EL (cell line): ENCODE data around the gene KIF17.
"Not testable (repeated sequence)": the region's sequence is repeated elsewhere in the genome, so short reads cannot be mapped to it uniquely, and the experiment has no call there.

Experiments used
- DNase-seq: peaks from one replicate; pipeline ENCODE4 v3.0.0-alpha.2; 2016

Gene KIF17

DNA sequence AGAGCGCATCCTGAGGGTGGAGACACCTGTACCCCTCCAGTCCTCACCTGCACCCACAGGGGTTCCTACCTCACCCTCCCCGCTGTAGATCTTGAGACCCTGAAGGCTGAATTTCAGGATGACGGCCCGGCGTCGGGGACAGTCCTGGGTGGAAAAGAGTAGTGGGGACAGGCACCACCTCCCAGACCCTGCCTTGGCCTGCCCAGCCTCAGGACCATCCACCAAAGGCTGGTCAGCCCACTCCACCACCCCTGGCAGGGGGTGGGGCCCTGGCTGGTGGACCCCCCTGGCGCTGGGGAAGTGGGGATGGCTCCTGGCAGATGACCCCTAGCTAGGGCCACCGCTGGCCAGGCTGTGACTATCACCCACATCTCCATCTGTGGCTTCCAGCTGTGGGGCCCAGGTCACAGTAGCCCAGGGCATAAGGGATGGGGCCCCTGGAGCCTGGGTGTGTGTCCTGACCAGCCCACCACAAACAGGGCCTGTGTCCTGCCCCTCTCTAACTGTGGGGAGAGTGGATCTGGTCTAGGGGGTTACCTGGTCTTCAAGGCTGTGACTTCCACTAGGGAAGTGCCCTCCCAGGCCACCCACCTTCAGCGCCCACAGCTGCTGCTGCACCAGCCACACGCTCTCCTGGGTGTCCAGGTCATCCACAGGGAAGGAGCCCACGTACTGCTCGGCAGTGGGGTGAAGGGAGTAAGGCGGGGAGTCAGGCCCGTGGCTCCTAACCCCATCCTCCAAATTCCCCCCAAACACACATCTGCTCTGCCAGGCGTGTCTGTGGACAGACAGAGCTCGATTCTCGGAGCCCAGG, 9.3 kb upstream of the KIF17 start:
- DNase-seq = no peak

DNA sequence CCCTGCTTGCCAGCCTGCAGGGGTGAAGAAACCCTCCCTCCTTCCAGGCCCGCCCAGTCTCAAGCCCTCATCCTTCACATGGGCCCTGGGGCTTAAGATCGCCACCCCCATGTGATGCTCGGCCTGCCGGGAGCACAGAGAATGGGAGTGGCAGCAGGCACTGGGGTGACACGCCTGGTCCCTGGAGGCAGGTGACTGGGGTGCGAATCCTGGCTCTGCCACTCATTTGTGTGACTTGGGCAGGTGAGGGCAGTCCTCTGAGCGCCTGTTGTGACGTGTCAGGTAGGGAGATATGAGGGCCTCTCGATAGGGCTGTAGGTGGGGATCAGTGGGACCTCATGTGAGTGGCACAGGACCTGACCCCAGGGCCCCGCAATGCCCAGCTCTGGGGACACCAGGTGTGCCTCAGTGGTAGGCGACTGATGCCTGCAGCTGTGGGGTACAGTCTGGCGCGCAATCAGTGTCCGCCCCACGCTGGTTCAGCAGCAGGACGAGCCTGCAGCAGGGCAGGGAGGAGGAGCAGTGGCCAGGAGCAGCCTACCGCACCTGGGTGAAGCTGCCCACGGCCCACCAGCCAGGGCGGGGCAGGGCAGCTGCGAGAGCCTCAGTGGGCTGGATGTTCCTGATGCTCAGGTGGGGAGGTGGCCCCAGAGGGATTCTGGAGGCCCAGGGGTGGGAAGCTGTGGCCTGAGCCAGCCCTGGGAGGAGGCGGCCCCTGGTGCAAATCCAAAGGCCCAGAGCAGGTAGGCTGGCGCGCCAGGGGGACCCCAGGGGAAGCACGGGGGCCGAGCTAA, 8.5 kb upstream of the KIF17 start:
- DNase-seq = no peak

DNA sequence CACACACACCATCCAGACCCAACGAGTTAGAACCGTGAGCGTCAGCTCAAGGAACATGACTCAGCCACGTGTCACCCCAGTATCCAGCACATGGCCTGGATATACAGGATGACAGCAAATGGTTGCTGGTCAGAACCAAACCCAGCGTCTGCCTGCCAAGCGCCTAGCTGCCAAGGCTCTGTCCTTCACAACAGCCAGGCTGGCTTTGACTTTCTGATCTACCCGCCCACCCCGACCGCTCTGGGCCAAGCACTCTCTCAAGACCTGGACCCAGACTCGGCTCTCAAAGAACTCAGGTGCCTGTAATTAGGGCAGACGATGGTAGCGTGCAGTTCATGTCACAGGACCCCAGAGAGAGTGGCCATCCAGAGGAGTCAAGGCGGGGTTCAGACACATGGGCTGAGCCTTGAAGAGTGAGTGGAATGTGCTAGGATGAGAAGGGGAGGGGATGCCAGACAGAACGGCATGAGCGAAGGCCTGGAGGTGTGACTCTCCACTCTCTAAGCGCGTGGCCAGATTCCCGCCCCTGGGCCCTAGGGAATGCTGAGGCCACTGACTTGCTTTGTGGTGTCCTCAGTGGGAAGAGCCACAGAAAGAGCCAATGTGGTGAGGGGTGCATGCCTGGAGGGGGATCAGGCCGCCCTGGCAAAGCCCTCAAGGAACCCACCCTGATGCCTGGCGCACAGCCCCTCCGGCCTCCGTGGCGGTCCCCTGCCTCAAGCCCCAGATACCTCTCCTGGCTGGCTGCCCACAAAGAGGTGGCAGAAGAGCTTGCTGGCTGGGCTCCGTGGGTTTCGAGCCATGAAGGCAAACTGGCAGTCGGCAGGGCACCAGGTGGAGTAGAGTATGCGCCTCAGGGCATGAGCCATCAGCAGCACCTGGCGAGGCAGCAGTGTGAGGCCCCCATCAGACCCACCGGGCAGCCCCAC, 7.6 kb upstream of the KIF17 start:
- DNase-seq = peak; percentile 67

DNA sequence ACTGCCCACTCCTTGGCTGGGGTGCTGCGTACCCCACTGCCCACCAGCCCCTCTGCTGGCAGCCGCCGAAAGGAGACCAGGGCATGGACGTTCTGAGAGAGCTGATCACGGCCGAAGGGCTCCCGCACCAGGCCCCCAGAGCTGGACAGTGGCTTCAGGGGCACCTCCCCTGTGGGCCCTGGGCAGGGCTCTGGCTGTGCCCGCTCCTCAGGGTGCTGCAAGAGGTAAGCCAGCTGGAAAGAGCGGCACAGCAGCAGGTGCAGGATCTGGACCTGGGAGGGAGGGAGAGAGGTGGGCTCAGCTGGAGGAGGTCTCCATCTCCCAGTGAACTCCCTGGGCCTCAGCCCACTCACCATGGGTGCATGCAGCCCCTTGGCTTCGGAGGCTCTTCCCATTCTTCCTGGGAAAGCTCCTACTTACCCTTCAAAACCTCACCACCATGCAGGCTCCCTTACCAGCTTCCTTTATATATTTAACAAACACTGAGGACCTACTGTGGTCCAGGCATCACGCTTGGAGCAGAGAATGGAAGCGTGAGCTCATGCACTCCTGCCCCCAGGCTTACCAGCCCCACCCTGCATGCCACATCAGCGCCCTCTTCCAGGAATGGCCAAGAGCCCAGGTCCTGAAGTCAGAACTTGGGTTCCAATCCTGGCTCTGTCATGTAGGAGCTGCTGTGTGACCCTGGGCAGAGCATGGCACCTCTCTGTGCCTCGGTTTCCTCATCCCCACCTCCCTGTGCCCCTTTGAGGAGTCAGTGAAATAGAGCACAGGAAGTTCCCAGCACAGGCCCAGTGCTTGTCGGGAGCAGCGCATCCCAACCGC, 6.8 kb upstream of the KIF17 start:
- no peak for DNase-seq

DNA sequence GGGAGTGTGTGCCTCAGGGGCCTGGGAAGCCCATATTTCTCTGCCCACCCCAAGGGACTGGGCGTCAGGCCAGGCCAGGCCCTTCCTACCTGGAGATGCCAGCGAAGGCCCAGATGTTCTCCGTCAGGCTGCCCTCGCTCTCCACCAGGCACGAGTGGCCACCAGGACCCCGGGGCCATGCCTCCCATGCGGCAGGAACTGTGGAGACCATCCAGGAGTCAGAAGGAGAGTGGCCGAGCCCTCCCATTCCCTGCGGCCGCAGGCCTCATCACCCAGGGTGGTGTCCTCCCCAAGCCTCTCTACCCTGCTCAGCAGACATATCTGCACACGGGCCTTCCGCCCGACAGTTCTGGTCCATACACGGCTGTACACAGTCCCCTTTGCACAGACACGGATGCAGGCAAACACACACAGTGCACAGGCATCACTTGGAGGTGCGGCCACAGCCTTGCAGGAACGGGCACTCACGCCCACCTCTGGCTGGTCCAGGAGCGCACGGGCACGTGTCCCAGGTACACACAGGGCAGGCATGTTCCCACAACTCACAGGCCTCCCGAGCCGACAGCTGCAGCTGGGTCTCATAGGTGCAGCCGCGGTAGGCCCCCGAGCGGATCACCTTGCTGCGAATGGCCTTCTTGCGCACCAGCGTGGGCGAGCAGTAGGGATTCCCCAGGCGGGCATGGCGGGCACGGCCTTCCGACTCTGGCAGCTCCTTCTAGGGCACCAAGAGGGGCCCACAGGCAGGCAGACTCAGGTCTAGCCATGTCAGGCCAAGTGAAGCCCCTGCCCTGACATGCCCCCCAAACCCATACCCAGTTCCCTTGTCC, 5.9 kb upstream of the KIF17 start:
- no peak for DNase-seq

DNA sequence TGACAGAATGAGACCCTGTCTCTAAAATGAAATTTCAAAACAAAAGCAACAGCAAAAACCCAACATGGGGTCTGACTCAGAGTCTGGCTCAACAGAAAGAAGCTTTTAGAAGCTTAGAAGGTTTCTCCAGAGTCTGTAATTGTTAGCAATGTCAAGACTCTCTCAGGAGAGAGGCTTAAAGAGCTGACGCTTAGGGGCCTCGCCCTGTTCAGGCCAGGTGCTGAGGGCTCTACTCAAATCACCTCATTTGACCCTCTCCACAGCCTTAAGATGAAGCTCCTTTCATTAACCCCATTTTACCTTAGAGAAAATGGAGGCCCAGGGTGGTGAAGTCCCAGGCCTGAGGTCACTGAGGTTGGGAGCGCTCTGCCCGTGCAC, 5.3 kb upstream of the KIF17 start:
- no peak for DNase-seq

DNA sequence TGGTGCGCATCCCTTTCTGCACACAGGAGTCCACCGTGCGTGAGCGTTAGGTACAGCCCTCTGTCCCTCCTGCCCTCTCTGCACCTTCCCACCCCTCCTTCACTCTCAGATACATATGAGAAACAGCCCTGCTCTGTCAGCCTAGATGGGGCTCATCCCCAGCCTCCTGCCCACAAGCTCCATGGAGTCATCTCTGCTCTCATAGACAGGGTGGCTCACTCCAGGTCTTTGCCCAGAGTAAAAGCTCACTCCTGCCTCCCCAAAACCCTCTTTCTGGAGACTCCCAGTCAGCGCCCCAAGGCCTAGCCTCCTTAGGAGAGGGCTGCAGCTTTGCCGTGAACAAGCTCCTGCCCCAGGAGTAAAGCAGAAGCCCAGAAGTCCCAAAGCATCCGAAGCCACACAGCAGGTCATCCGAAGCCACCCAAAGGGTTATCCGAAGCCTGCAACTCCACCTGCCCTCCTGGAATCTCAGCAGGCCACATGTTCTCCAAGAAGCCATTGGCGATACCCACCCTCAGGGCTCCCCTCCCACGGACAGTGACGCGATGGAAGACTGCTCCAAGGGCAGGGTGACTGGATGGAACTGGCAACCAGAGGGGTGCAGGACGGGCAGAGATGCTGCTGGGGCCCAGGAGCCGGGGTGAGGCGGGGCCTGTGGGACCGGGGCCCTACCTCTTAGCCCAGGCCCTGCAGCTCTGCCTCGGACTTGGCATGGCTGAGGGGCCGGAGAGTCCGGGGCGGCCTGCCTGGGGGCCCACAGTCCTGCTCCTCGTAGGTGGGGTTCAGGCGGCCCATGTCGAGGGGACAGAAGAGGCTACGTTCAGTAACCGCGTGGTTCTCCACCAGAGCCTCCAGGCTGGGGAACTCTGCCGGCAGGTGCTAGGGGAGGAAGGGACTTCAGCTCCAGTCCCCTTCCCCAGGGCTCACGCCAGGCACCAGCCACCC, 3.6 kb upstream of the KIF17 start:
- DNase-seq = no peak

DNA sequence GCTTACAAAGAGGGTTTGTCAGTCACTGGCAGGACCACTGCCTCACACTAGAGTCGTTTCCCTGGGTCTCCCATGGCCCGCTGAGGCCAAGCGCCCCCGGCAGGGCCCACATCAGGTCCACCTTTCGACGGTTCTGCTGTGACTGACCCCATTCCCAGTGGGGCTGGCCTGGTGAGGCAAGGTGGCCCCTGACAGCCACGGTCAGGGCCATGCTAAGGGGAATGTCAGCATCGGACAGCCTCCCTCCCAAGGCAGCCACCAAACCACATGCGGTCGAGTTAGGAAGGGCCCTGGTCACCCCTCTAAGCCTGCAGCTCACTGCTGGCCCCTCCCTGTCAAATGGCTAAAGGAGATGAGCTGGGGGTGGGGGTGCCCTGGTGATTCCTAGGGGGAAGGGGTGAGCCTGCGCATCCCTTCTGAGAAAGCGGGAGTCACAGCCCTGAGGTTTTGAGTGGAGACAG, 2.9 kb upstream of the KIF17 start:
- DNase-seq = no peak

DNA sequence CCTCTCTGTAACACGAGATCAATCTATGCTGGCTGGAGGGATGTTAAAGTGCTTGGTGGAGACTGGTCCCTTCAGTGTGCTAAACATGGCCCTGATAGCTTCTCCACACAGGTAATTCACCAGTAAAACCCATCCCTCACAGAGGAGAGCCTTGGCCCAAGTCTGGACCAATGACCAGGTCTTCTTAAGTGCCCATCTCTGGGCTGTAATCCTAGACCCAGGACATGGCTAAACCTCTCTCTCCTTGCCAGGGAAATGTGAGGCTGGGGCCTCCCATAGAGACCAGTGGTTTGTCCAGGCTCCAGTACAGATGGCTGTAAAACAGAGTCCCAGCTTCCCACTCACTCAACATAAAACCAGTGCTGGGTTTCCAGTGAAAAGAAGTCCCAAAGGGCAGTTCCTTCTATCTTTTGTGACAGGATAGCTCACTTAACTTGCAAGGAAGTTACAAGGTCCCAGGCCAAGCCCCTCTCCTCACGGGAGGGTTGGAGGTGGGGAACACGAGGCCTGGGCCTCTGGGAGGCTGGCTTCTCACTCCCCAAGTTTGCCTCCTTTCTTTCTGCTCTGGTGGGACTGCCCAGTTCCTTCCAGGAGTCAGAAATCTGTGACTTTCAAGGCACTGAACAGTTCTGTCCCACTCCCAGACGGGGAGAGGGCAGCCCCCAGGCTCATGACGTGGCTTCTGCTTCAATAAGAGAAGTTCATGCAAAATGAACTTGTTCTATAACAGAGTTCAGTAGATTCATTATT, 2.2 kb upstream of the KIF17 start:
- no peak for DNase-seq

DNA sequence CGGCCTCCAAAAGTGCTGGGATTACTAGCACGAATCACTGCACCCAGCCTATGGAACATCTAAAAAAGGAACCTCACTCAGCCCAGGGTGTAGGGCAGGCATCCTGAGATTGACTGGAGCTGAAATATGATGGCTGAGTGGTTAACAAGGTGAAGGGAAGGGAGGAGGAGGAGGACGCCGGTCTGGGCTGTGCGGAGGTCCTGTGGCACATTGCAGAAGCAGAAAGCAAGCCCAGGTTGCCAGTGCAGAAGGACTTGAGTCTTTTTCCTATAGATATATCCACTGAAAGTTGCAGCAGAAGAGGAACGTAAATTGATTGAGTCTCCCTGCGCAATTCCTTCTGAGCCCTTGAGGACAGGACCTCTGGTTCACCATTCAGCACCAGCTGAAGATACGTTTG, 1.5 kb upstream of the KIF17 start:
- no peak for DNase-seq

DNA sequence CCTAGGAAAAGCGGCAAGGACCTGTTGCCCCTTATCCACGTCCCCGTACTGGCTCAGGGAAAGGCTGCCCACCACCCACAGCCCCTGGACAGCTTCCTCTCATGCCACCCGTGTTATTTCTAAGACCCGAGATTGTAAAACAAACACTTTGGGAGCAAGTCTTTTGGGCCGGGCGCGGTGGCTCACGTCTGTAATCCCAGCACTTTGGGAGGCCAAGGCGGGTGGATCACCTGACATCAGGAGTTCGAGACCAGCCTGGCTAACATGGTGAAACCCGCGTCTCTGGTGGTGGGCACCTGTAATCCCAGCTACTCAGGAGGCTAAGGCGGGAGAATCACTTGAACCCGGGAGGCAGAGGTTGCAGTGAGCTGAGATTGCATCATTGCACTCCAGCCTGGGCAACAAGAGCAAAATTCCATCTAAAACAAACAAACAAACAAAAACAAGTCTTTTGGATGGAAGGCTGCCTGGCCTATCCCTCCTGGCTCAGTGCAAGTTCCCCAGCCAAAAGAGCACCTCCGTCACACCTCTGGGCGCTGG, 606 bp upstream of the KIF17 start:
- not testable (repeated sequence) for DNase-seq

DNA sequence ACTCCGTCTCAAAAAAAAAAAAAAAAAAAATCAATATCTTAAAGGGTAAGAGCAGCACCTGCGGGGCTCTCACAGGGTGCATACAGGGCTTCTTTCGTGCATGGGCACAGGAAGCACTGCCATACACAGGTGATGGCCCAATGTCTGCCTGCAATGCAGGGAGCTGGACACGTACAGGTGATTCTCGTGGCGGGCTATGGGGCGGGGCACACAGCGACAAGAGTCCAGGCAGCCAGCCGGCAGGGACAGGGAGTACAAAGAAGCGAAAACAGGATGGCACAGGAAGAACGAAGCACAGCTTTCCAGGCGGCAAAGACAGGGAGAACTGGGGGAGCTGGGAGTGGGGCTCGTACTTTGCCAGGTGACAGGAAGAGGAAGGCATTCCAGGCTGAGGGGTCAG, 1.6 kb downstream of the KIF17 start:
- DNase-seq = no peak

DNA sequence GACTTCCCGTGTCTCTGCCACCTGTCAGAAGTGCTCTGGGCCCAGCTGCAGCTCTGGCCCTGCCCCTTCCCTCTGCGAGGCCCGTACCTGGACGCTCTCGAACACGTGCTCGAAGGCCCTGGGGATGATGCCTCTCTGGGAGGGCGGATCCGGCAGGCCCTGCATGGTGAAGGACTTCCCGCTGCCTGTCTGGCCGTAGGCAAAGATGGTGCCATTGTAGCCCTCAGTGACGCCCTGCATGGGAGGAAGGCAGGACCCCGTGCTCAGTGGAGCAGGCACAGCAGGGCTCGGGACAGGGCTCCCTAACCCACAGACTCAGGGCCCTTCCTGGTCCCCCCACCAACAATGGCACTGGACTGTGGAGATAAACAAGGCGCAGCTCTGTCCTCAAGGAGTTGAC, 2.4 kb downstream of the KIF17 start:
- DNase-seq = no peak

DNA sequence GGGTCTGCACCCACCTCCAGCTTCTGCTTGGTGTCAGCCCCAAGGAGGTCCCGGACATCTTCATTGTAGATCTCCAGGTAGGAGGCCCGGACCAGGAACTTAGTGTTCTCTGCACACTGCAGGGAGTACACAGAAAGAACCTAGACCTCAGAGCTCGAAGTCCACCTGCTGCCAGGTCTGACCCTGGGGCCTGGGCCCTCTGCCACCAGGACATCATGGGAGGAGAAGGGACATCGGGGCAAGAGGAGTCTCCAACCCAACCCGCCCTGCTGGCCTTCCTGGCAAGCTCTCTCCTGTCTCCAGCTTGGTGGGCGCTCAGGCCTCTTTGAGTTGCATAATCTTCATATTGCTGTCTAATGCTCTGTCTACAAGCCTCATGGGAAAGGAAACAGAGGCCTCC, 4.4 kb downstream of the KIF17 start:
- no peak for DNase-seq

DNA sequence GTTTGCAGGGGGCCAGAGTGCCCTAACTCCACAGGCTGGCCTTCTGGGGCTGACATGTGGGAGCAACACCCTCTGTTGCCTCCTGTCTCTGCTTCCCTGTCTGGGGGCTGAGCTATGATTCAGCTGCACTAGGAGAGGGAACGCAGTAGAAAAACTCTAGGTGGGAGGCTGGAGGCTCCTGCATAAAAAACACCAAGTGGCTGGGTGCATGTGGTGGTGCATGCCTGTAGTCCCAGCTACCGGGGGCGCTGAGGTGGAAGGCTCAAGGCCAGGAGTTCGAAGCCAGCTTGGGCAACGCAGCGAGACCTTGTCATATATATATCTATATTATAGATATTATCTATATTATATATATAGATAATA, 5.6 kb downstream of the KIF17 start:
- DNase-seq = no peak

DNA sequence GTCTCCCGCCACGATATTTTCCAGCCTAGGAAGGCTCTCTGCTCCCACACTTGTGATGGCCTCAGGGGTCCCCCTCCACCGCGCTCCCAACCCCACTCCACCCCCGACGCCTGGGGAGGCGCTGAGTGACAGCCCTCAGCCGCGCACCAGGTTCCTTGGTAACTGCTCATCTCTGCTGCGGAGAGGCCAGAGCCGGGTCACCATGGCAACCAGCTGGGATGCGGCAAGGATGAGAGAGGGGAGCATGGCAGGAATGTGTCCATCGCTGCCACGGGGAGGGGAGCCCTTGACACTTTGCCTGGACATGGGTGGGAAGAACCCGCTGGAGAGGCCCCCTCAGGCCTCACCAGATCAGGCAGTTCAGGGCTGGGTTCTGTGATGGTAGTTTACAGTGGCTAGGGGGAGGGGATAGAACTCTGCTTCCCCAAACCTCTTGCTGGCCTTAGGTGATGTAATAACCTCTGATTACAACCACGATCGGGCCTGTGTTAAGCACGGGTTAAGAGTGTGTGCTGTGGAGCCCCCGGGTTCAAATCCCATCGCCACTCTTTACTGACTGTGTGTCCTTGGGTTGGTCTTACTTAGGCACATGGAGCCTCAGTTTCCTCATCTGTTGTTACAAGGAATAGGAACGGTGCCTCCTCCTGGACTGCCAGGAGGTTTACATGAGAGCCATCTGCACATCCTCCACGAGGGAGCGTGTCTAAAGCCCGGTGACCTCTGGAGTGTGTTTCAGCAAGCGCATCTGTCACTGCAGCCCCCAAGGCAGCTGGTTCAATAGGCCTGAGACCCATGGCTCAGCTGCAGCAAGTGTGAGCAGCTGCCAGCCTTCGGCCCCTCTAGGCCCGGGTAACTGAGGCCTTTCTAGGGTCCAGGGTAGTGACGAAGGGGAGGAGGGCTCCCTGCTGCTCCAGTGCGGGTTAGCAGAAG, 6.3 kb downstream of the KIF17 start:
- DNase-seq = no peak

DNA sequence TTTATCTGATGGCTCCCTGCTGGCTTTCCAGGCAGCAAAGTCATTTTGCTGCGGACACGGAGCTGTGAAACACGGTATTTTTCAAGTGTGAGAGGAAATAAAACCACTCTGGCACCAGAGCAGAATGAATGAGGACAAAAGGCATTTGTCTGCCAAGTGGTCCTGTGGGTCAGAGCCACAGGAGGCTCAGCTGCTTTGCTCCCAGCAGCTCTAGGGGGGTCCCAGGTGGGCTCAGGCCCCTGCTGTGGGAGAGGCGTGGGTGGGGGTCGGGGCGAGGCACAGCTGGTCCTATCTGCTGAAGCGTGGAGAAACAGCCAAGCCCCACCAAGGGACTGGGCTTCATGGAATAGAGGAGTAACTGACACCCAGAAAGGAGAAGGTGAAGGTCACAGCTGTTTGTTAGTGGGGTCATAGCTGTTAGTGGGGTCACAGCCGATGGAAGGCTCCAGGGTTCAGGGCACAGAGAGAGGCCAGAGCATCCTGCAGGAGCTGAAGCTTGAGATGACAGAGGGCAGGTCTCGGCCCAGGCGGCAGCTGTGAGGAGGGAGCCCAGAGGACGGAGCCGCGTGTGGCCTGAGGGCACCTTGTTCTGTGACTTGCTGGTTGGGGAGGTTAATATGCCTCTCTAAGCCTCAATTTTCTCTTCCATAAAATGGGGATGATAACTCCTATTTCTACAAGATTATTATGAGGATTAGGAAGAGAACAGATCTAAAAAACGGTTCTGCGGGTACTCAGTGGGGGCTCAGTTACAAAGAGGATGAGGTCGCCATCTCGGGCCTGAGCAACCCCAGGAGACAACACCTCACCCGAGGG, 7.1 kb downstream of the KIF17 start:
- DNase-seq = no peak
